Uterus (tissue), 2 donors: ENCODE results near the gene CNTFR.

Experiments used
- CTCF ChIP-seq, 4 experiments: fragments of 200-600 bp in 2 of 4; fragments of 450-650 bp in 2 of 4; sonication (generic) in 2 of 4; IDR thresholded peaks; one replicate each; pipeline ENCODE4 v1.5.1; 2016 to 2019; ENCODE audit warnings: antibody characterized with exemption in 4 of 4, mild to moderate bottlenecking in 2 of 4, moderate library complexity in 1 of 4
- POLR2A ChIP-seq, 2 donors: fragments of 450-650 bp; IDR thresholded peaks; one replicate each; pipeline ENCODE4 v1.6.1; 2016; ENCODE audit warnings: antibody characterized with exemption in 2 of 2, mild to moderate bottlenecking in 1 of 2, moderate library complexity in 1 of 2

- TF ChIP-seq CTCF (IDR thresholded peaks at IDR 0.05) (no peak), POLR2A (IDR thresholded peaks at IDR 0.05) (no peak)
Observed at GRCh38 chr9:34559624-34560455, 29.7 kb downstream of the CNTFR start.
